ENCODE data around the gene TIMM17B. TPM values are rescaled to one million over a fixed set of nuclear protein-coding genes. Genes with fewer than 3 reads are reported as not detected.
A peak's percentile ranks its signal among the peaks of the same experiment; 100 is the strongest.

TIMM17B gene
- total RNA-seq, 1 experiment from 2014 or later, result 89.7 TPM

GRCh38 chrX:48927123-48927522 lies 29.6 kb upstream of the TIMM17B start:
- H2AFZ ChIP-seq (ENCODE audit: low read length), result no peak overlapping the region
- H3K4me1 ChIP-seq (ENCODE audit: insufficient read depth, low read length), result peaks cover 12% of the 10 kb centered on the region; the same call in 1 of the 2 replicates
- no peak overlapping the region for H2BK15ac ChIP-seq (ENCODE audit: low read depth, low read length)
- no peak overlapping the region for H3K56ac ChIP-seq (ENCODE audit: insufficient read length, low read depth, low read length)
- peak overlapping the region; percentile 96 to 100 (median 99) for H3K27ac Mint-ChIP-seq
- peaks cover 4% of the 10 kb centered on the region for H3K23me2 ChIP-seq (ENCODE audit: insufficient read length, low read depth, low read length, poor library complexity, severe bottlenecking)
- H2BK20ac ChIP-seq (ENCODE audit: low read depth, low read length, poor library complexity, severe bottlenecking), result no peak overlapping the region
- no peak overlapping the region for H3K9ac ChIP-seq (ENCODE audit: extremely low read depth, insufficient read length, low read length)
- H3K4me1 Mint-ChIP-seq, result peaks cover 25 to 32% of the 10 kb centered on the region in 2 experiments
- H3K36me3 Mint-ChIP-seq (ENCODE audit: insufficient read depth in 1 of 3, low read depth in 3 of 3), result peaks cover 35 to 57% (median 49%) of the 10 kb centered on the region in 3 experiments
- WGBS (ENCODE audit: extremely low coverage, insufficient read length, low lambda C conversion rate), result no CpG with 5 or more reads among the region's 5 CpGs
- peak overlapping the region; percentile 51 to 73 for H3K4me3 Mint-ChIP-seq
- H3K27me3 ChIP-seq (ENCODE audit: insufficient read depth, low read length), result no peaks in the 10 kb centered on the region
- H2BK120ac ChIP-seq (ENCODE audit: low read depth, low read length, poor library complexity, severe bottlenecking), result no peak overlapping the region
- no peak overlapping the region for H3K4ac ChIP-seq (ENCODE audit: low read depth, low read length)
- peaks cover 63 to 74% of the 10 kb centered on the region in 2 experiments for H3K9me3 Mint-ChIP-seq
- peaks cover 5% of the 10 kb centered on the region; the same call in 1 of the 2 replicates for H3K79me2 ChIP-seq (ENCODE audit: insufficient read depth, low read length)
- no peak for TF ChIP-seq CTCF (conservative IDR thresholded peaks at IDR 0.05)
- H3K18ac ChIP-seq (ENCODE audit: insufficient read length, low read depth, low read length), result no peak overlapping the region
- H3K4me2 ChIP-seq (ENCODE audit: insufficient read depth, insufficient read length, low read length), result peak overlapping the region; percentile 79
- peak overlapping the region; percentile 99 for H3K27ac ChIP-seq (ENCODE audit: insufficient read length, low read depth, low read length)
- no peak overlapping the region for H2BK12ac ChIP-seq (ENCODE audit: insufficient read length, low read depth, low read length)
- no peak overlapping the region for H4K8ac ChIP-seq (replicated peaks; ENCODE audit: insufficient read length, low read depth, low read length)
- H3T11ph ChIP-seq (ENCODE audit: low read length), result no peak overlapping the region
- peak; percentile 74 for DNase-seq
- peak overlapping the region; percentile 88 for H2BK5ac ChIP-seq (ENCODE audit: insufficient read length, low read length)
- no peak overlapping the region for H2AK5ac ChIP-seq (ENCODE audit: insufficient read length, low read length)
- H4K91ac ChIP-seq (ENCODE audit: insufficient read length, low read depth, low read length), result no peak overlapping the region
- H3K23ac ChIP-seq (ENCODE audit: insufficient read length, low read depth, low read length), result no peak overlapping the region
- H4K20me1 ChIP-seq (ENCODE audit: control insufficient read depth, insufficient read depth, insufficient read length), result no peaks in the 10 kb centered on the region
- no peaks in the 10 kb centered on the region for H3K9me3 ChIP-seq (ENCODE audit: control insufficient read depth, low read depth, low read length)
- no peak overlapping the region for H3K14ac ChIP-seq (ENCODE audit: insufficient read depth, low read length)
- H3K79me1 ChIP-seq (ENCODE audit: insufficient read depth, low read depth, low read length, poor library complexity, severe bottlenecking), result peaks cover 3% of the 10 kb centered on the region
- H3K27me3 Mint-ChIP-seq (ENCODE audit: low read depth), result no peaks in the 10 kb centered on the region
- H4K5ac ChIP-seq (ENCODE audit: insufficient read length, low read depth, low read length), result no peak overlapping the region
